Stomach smooth muscle (tissue), 2 donors: ENCODE measurements around the gene NGEF.

Source experiments
- H3K27ac ChIP-seq: one replicate; pipeline ENCODE4 v1.7.0; 2013; ENCODE audit warnings: mild to moderate bottlenecking, low read length, inconsistent platforms
- H3K27me3 ChIP-seq, 2 donors: one replicate each; pipeline ENCODE4 v1.7.0; 2013; ENCODE audit warnings: low read length in 2 of 2; ENCODE audit not compliant: insufficient read depth in 2 of 2, control insufficient read depth in 1 of 2
- H3K36me3 ChIP-seq, 2 donors: one replicate each; pipeline ENCODE4 v1.7.0; 2013; ENCODE audit warnings: low read length in 2 of 2; ENCODE audit not compliant: control insufficient read depth in 2 of 2, insufficient read depth in 2 of 2
- H3K4me1 ChIP-seq: one replicate; pipeline ENCODE4 v1.7.0; 2013; ENCODE audit warnings: low read length; ENCODE audit not compliant: control insufficient read depth, insufficient read depth
- H3K4me3 ChIP-seq, 2 donors: one replicate each; pipeline ENCODE4 v1.7.0; 2013; ENCODE audit warnings: low read length in 2 of 2
- H3K9ac ChIP-seq, 2 donors: one replicate each; pipeline ENCODE4 v1.7.0; 2013; ENCODE audit warnings: low read length in 2 of 2, mild to moderate bottlenecking in 1 of 2
- H3K9me3 ChIP-seq, 2 donors: one replicate each; pipeline ENCODE4 v1.7.0; 2013; ENCODE audit warnings: low read length in 2 of 2; ENCODE audit not compliant: control insufficient read depth in 2 of 2
- donor health status: healthy.
- donor health status: Pancreatic carcinoma.

The NGEF gene

GRCh38 chr2:232843834-232844233 lies 169.2 kb downstream of the NGEF start:
- Histone ChIP-seq H3K9me3 (no peaks in the 10 kb centered on the region), H3K4me1 (no peaks in the 10 kb centered on the region), H3K36me3 (peaks cover 37 to 46% of the 10 kb centered on the region in 2 donors), H3K27me3 (no peaks in the 10 kb centered on the region), H3K27ac (no peak overlapping the region), H3K4me3 (no peak overlapping the region), H3K9ac (no peak overlapping the region)

- H3K27me3 ChIP-seq: no peaks in the 10 kb centered on the region
- no peak overlapping the region for H3K4me3 ChIP-seq
- H3K9me3 ChIP-seq: no peaks in the 10 kb centered on the region
- no peak overlapping the region for H3K9ac ChIP-seq
- H3K36me3 ChIP-seq: peaks cover 29 to 39% of the 10 kb centered on the region in 2 donors
- no peaks in the 10 kb centered on the region for H3K4me1 ChIP-seq
- H3K27ac ChIP-seq: no peak overlapping the region
These were observed 170.4 kb downstream of the NGEF start for GRCh38 chr2:232842689-232843088.

GRCh38 chr2:232839411-232840079 lies 173.5 kb downstream of the NGEF start:
- Histone ChIP-seq H3K4me3 (no peak overlapping the region), H3K9ac (no peak overlapping the region), H3K27me3 (no peaks in the 10 kb centered on the region), H3K36me3 (peaks cover 10 to 17% of the 10 kb centered on the region in 2 donors), H3K4me1 (peaks cover 3% of the 10 kb centered on the region), H3K27ac (no peak overlapping the region), H3K9me3 (no peaks in the 10 kb centered on the region)

GRCh38 chr2:232838406-232838874 lies 174.6 kb downstream of the NGEF start:
- H3K4me1 ChIP-seq: peaks cover 3% of the 10 kb centered on the region
- no peak overlapping the region for H3K27ac ChIP-seq
- no peaks in the 10 kb centered on the region for H3K27me3 ChIP-seq
- H3K9ac ChIP-seq: no peak overlapping the region
- H3K4me3 ChIP-seq: no peak overlapping the region
- no peaks in the 10 kb centered on the region for H3K9me3 ChIP-seq
- peaks cover 10 to 15% of the 10 kb centered on the region in 2 donors for H3K36me3 ChIP-seq

GRCh38 chr2:232836934-232837333 lies 176.1 kb downstream of the NGEF start:
- Histone ChIP-seq H3K4me3 (no peak overlapping the region), H3K9me3 (no peaks in the 10 kb centered on the region), H3K9ac (no peak overlapping the region), H3K36me3 (peaks cover 17% of the 10 kb centered on the region in 2 donors), H3K27me3 (no peaks in the 10 kb centered on the region), H3K4me1 (peaks cover 3% of the 10 kb centered on the region), H3K27ac (no peak overlapping the region)

GRCh38 chr2:232835687-232836208 lies 177.3 kb downstream of the NGEF start:
- Histone ChIP-seq H3K9me3 (no peaks in the 10 kb centered on the region), H3K4me1 (peaks cover 3% of the 10 kb centered on the region), H3K4me3 (peak overlapping the region in 1 of 2 donors; percentile 23), H3K27me3 (no peaks in the 10 kb centered on the region), H3K9ac (no peak overlapping the region), H3K27ac (no peak overlapping the region), H3K36me3 (peaks cover 24% of the 10 kb centered on the region in 2 donors)

GRCh38 chr2:232833830-232834229 lies 179.2 kb downstream of the NGEF start:
- peaks cover 20 to 29% of the 10 kb centered on the region in 2 donors for H3K36me3 ChIP-seq

GRCh38 chr2:232831496-232831895 lies 181.6 kb downstream of the NGEF start:
- H3K9ac ChIP-seq: no peak overlapping the region
- no peaks in the 10 kb centered on the region for H3K27me3 ChIP-seq
- H3K27ac ChIP-seq: no peak overlapping the region
- no peaks in the 10 kb centered on the region for H3K9me3 ChIP-seq
- peaks cover 3% of the 10 kb centered on the region for H3K4me1 ChIP-seq
- H3K36me3 ChIP-seq: peaks cover 20 to 29% of the 10 kb centered on the region in 2 donors
- H3K4me3 ChIP-seq: no peak overlapping the region

More at GRCh38 chr2:232833830-232834229, 179.2 kb downstream of the NGEF start:
- peaks cover 3% of the 10 kb centered on the region for H3K4me1 ChIP-seq
- no peaks in the 10 kb centered on the region for H3K27me3 ChIP-seq
- no peak overlapping the region for H3K4me3 ChIP-seq
- no peak overlapping the region for H3K9ac ChIP-seq
- H3K9me3 ChIP-seq: no peaks in the 10 kb centered on the region
- H3K27ac ChIP-seq: no peak overlapping the region

- Histone ChIP-seq H3K4me1 (no peaks in the 10 kb centered on the region), H3K9me3 (no peaks in the 10 kb centered on the region), H3K36me3 (peaks cover 22 to 29% of the 10 kb centered on the region in 2 donors), H3K27ac (no peak overlapping the region), H3K4me3 (no peak overlapping the region), H3K9ac (no peak overlapping the region), H3K27me3 (no peaks in the 10 kb centered on the region)
These were observed 183.1 kb downstream of the NGEF start for GRCh38 chr2:232829988-232830387.
